ENCODE data around the gene ICE1.

GRCh38 chr5:5454391-5454790, 31.9 kb downstream of the ICE1 start:
- TF ChIP-seq, protein P1, sequence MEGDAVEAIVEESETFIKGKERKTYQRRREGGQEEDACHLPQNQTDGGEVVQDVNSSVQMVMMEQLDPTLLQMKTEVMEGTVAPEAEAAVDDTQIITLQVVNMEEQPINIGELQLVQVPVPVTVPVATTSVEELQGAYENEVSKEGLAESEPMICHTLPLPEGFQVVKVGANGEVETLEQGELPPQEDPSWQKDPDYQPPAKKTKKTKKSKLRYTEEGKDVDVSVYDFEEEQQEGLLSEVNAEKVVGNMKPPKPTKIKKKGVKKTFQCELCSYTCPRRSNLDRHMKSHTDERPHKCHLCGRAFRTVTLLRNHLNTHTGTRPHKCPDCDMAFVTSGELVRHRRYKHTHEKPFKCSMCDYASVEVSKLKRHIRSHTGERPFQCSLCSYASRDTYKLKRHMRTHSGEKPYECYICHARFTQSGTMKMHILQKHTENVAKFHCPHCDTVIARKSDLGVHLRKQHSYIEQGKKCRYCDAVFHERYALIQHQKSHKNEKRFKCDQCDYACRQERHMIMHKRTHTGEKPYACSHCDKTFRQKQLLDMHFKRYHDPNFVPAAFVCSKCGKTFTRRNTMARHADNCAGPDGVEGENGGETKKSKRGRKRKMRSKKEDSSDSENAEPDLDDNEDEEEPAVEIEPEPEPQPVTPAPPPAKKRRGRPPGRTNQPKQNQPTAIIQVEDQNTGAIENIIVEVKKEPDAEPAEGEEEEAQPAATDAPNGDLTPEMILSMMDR (IDR thresholded peaks at IDR 0.05; ENCODE audit: low read length): no peak
- TF ChIP-seq EZH2phosphoT487 (IDR thresholded peaks at IDR 0.05; ENCODE audit: low read length) (no peak), EZH2 (optimal IDR thresholded peaks at IDR 0.05; ENCODE audit: low read depth, low read length) (no peak)

Data from MM.1S (cell line).